Epithelial cell of esophagus (primary cell): ENCODE data around the gene DLGAP1.
A peak's percentile ranks its signal among the peaks of the same experiment; 100 is the strongest.

ENCODE experiments used
- DNase-seq: peaks from one replicate; pipeline ENCODE4 v3.0.0; 2010; ENCODE audit warnings: low read depth
- H3K4me3 ChIP-seq: 2 replicates; pipeline ENCODE4 v1.5.1; 2011; ENCODE audit warnings: mild to moderate bottlenecking, low read length, control low read depth
- TF ChIP-seq, protein P1 (sequence below): IDR thresholded peaks from 2 replicates; pipeline ENCODE4 v1.5.1; 2011; ENCODE audit warnings: low read depth, mild to moderate bottlenecking, low read length, control low read depth, inconsistent platforms; ENCODE audit not compliant: insufficient read depth; ENCODE audit errors: missing control alignments

Gene DLGAP1

GRCh38 chr18:3916082-3916481 is 539.0 kb downstream of the DLGAP1 start:
- DNase-seq, result no peak
- H3K4me3 ChIP-seq, result no peak overlapping the region
- TF ChIP-seq, protein P1, sequence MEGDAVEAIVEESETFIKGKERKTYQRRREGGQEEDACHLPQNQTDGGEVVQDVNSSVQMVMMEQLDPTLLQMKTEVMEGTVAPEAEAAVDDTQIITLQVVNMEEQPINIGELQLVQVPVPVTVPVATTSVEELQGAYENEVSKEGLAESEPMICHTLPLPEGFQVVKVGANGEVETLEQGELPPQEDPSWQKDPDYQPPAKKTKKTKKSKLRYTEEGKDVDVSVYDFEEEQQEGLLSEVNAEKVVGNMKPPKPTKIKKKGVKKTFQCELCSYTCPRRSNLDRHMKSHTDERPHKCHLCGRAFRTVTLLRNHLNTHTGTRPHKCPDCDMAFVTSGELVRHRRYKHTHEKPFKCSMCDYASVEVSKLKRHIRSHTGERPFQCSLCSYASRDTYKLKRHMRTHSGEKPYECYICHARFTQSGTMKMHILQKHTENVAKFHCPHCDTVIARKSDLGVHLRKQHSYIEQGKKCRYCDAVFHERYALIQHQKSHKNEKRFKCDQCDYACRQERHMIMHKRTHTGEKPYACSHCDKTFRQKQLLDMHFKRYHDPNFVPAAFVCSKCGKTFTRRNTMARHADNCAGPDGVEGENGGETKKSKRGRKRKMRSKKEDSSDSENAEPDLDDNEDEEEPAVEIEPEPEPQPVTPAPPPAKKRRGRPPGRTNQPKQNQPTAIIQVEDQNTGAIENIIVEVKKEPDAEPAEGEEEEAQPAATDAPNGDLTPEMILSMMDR, result no peak

- TF ChIP-seq, protein P1, result no peak
- DNase-seq, result peak; percentile 55
- H3K4me3 ChIP-seq, result no peak overlapping the region
Observed at GRCh38 chr18:3914833-3915610, 540.1 kb downstream of the DLGAP1 start.

DNA sequence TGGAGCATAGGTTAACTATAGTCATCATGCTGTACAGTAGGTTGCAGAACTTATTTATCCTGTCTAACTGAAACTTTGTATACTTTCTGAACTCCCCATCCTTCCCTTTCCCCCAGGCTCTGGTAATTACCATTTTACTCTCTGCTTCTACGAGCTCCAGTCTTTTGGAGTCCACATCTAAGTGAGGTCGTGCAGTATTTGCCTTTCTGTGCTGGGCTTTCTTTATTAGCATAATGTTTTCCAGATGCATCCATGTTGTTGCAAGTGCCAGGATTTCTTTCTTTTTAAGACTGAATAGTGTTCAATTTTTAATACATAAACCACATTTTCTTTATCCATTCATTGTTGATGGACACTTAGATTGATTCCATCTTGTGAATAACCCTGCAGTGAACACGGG is 541.0 kb downstream of the DLGAP1 start:
- H3K4me3 ChIP-seq, result no peak overlapping the region
- DNase-seq, result no peak
- TF ChIP-seq, protein P1, result no peak

- TF ChIP-seq, protein P1, result no peak
- no peak overlapping the region for H3K4me3 ChIP-seq
- no peak for DNase-seq
Observed at GRCh38 chr18:3912705-3913104, 542.4 kb downstream of the DLGAP1 start.

DNA sequence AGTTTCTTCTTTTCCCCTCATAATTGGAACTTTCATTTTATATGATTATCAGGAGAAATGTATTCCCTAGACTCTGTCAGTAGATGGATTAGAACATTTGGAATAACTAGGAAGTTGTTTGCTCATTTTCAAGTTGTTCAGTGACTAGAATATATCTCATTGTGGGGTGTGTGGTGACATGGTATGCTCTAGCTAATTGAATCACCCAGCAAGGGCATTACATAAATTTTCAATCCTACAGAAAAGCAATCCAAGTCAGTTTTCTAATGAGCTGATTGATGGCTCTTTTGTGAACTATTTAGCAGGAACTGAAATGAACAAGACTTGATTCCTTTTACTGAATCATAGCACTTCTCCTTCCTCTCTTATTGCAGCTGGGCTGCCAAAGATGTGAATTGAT is 543.7 kb downstream of the DLGAP1 start:
- no peak for DNase-seq
- H3K4me3 ChIP-seq, result no peak overlapping the region
- TF ChIP-seq, protein P1, result no peak

DNA sequence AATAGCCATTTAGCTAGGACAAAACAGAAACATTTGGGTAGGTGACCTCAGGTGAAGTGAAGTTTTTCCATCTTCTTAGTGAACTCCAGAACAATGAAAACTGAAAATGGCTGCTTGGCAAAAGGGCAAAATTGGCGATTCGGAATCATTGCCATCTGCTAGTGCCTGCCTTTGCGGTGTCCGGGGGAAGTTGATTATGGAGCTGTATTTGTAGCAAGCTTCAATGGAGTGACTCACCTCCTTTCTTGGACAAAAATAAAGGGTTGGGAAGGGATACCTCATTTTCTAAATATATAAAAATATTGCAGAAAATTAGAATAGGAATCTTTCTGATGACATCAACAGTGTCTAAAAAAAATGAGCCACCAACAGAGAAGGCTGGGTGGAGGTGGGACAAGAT is 544.6 kb downstream of the DLGAP1 start:
- TF ChIP-seq, protein P1, result no peak
- no peak for DNase-seq
- no peak overlapping the region for H3K4me3 ChIP-seq

DNA sequence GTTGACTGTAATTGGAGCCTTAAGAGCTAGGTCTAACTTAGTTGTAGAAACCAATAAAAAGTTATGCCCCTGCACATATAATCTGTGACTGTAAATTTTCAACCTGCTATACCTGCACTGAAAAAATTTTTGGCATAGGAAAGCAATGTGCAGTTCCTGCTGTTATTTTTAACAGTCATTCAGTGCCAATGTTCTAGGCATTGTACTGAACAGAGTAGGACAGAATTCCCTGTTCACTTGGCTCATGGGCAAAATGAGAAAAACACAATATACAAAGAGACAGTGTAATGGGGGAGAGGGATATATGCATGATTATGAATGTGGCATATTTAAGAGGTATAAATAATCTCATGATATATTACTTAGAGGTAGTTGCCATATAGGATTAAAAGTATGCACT is 547.2 kb downstream of the DLGAP1 start:
- no peak for DNase-seq
- TF ChIP-seq, protein P1, result no peak
- H3K4me3 ChIP-seq, result no peak overlapping the region
